HG03097 (cell line): ENCODE results near the gene HOXB1.
A peak's percentile ranks its signal among the peaks of the same experiment; 100 is the strongest.
"Not testable (repeated sequence)": the region's sequence is repeated elsewhere in the genome, so short reads cannot be mapped to it uniquely, and the experiment has no call there.

ENCODE experiments used
- ATAC-seq: cut with Tn5 transposase; IDR thresholded peaks from one replicate; pipeline ENCODE4 v1.9.1; 2021; ENCODE audit not compliant: unreplicated experiment, low FRiP score

The HOXB1 gene

DNA sequence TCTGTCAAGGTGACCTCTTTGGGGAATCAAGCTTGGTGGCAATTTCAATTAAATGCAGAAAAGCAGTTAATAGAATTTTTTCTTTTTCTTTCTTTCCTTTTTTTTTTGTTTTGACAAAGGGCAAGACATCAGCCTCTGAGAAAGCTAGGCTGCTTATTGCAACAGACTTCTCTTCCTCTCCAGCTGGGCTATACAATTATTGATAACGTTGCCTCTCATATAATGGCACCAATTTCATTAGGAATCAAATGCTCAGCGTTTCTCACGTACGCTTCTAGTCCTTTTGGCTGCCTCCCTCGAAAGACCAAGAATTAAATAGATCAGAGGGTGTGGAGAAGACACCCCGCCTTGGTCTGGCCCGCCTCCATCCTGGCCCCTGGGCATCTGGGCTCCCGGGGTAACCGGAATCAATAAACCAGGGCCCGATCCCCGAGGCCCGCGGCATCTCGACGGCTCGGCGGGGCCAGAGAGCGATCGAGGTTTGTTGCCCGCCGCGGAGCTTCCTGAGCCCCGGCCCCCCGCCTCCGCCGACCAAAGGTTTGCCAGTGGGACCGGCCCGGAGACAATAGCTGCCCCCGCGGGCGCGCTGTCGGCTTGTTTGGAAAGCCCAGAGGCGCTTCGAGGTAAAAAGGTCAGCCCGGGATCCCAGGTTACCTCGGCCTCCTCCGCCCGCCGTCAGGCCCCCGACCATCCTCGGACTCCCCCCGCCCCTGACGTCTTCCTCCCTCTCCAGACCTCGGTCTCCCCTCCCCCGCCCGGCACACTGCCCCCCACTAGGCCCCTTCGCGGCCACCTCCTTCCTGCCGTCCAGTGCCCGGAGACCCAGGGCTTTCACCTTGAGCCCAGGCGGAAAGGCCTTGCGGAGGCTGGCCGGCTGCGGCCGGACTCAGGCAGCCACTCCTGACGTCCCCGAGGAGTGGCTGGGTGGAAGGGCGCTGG lies 3.9 kb downstream of the HOXB1 start:
- ATAC-seq = no peak

DNA sequence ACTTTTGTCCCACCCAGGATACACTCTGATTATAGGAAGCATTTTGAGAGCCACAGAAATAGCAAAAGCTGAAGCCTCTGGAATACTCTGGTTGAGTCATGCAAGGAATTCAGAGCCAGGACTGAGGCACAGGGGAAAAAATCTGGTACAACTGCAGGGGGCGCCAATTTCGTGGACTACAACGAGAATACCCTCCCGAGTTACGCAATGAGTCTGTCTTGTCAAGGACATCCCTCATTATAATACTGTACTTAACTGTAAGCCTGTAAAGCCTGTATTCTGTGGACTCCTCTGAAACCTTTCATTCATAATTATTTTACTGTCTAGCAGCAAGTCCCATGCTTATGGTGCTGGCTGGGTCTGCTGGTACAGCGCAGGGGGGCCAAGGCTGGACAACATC lies 7.8 kb downstream of the HOXB1 start:
- no peak for ATAC-seq

DNA sequence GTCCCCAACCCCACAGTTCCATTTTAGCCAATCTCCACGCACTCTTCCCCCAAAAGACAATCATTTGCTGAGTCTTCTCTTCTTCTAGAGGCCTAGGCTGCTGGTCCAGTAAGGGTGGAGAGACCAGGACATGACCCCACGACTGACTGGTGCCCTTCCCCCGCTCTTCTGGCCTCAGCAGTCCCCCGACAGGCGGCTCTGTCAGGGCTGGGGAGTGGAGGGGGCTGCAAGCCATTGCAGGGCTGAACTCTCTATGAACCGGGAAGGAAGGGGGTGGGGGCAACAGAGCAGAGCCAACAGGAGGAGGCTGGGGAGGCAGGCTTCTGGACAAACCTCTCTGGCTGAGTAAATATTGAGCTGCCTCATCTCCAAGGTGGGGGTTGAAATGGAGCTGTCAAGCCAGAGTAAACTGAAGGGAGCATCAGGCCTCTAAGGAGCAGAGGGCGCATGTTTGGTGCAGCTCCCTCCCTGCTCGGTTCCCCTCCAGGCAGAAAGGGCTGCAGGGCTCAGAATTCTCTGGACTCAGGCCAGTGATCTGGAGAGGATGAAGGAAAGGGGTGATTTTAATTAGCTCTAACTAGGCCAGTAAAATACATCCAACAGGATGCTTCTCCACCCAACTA lies 8.7 kb downstream of the HOXB1 start:
- ATAC-seq = no peak

DNA sequence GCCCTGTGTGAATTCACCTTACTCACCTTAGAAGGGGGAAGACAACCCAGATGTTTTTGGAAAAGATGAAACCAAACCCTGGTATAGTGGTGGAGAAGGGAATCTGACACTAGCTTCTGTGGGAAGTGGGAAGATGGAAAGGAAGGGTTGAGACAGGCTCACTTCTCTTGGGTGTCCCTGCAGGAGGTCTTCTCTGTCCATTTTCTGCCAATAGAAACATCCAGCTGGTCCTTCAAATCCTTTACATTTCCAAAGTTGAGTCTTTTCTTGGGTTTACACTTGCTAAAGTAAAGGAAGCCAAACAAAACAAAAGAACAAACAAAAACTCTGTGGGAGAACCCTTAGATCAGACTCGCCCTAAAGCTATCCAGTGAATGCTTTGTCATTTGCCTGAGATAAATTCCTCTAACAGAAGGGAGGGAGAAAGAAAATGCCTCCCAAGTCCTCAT lies 10.2 kb downstream of the HOXB1 start:
- ATAC-seq = no peak

DNA sequence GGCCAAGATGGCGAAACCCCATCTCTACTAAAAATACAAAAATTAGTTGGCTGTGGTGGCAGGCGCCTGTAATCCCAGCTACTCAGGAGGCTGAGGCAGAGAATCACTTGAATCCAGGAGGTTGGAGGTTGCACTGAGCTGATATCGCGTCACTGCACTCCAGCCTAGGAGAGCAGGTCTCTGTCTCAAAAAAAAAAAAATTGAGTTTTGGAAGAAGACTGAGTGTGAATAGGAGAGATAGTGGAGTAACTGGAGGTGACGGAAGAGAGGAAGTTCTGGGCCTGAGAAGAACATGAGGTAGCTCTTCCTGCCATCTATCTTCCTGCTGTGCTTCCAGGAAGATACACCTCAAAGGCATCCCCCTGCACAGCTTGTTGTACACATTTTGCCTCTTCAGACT lies 11.4 kb downstream of the HOXB1 start:
- ATAC-seq = no peak

DNA sequence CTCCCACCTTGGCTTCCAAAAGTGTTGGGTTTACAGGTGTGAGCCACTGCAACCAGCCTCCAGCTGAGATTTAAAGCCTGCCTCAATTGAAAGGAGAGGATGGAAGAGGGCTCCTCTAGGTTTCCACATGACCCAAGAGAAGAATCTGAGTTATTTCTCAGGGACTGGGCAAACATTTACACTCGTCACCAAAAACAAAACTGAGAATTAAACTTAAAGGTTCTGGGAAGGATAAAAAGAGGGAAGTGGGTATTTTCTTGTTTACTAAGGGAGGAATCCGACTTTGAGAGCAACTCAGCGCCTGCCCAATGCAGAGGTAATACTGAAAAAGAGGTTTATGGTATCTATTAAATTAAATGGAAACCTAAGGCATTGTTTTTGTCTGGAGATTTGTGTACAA lies 13.3 kb downstream of the HOXB1 start:
- no peak for ATAC-seq

DNA sequence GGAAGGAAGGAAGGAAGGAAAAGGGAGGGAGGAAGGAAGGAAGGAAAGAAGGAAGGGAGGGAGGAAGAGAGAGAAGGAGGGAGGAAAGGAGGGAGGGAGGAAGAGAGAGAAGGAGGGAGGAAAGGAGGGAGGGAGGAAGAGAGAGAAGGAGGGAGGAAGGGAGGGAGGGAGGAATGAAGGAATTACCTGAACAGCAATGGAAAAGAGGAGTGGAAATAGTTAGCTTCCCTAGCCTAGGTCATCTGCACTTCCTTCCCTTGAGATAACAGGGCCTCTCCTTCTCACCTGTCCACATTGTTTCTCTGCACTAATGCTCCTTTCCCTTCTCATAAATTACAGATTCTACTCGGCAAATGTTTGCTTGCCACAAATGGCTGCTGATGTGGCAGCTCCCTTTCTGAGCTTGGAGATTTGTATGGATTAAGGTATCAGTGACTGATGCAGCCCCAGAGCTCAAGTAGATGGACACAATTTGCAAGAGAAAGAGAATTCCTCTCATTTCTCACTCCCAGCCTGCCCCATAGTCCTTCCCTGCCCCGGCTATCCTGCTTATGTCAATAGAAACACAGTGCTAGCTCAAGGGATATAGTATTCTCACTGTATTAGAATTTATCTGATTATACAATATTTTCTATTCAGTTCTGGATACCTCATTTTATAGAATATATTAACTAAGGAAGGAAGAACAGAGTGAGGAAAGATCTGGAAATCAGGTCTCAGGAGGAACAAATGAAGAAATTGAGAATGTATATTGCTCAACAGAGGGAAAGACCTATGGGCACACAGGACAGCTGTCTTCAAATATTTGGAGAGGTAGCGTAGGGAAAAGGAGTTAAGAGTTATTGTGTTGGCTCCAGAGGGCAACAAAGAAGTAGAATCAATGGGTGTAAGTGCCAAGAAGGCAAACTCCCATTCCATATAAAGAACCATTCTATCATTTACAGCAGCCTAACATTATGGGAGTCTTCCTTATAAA lies 14.6 kb downstream of the HOXB1 start:
- ATAC-seq = no peak

DNA sequence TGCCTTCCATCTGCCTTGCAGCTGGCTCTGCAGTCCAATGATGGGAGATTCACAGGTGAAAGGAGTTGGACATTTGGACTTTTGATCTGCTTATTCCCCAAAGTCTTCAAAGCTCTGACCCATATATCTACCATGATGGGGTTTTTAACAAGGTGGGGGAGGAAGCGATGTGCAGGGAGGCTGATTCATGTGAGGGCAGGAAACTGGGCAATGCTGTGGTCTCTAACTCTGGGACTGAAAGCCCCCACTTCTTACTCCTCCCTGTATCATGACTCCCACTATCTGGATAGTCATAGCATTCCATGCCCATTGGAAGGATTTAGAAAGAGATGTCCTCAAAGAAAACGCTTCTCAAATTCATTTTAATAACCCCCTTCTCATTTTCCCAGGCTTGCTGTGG lies 16.3 kb downstream of the HOXB1 start:
- ATAC-seq = no peak

DNA sequence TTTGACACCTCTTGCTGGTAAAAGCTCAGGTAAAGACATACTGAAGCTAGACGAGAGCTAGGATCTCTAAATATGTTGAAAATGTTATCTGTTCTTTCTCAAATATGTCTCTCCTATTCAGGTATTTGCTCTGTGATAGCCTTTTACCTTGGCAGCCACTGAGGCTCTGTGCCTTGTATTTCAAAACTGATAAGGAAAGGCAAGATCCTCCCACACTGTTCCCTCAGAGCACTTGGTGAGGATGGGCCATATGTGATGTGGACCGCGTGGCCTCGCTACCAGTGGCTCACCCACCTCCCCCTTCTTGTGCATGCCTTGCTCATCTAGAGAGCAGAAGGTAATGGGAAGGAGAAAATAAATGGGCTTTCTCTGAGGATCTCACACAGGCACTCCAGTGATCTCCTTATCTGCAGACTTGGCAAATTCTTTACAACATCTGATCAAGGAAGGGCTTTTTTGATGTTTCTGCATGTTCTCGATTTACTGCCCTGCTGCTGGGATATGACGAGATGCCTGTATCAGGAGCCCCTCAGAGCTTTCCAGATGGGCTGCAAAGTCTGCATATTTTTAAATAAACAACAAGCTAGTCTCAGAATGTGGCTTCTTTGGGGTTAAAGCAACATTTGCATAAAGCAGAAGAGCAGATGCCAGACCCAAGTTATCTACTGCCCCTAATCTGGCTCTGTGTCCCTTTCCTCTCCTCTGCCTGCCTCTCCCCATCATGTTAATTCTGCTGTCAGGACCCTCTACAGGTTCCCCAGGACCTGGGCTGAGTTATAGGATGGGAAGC lies 16.9 kb downstream of the HOXB1 start:
- no peak for ATAC-seq

DNA sequence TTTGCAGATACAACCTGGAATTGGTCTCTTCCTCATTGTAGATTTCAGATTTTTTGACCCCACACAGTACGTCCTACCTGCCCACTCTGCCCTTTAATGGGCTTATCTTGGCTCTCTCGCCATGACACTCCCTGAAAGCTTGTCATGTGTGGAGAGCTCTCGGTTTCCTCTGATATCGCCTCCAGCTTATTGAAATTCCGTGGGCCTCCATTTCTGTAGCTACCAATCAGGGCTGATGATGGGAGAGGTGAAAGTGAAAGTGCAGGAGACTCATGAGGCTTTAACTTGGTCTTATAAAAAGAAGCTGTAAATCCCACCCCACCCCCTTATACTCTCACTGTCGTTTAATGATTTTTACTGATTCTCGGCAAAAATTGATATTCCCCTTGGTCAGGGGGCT lies 17.7 kb downstream of the HOXB1 start:
- no peak for ATAC-seq

DNA sequence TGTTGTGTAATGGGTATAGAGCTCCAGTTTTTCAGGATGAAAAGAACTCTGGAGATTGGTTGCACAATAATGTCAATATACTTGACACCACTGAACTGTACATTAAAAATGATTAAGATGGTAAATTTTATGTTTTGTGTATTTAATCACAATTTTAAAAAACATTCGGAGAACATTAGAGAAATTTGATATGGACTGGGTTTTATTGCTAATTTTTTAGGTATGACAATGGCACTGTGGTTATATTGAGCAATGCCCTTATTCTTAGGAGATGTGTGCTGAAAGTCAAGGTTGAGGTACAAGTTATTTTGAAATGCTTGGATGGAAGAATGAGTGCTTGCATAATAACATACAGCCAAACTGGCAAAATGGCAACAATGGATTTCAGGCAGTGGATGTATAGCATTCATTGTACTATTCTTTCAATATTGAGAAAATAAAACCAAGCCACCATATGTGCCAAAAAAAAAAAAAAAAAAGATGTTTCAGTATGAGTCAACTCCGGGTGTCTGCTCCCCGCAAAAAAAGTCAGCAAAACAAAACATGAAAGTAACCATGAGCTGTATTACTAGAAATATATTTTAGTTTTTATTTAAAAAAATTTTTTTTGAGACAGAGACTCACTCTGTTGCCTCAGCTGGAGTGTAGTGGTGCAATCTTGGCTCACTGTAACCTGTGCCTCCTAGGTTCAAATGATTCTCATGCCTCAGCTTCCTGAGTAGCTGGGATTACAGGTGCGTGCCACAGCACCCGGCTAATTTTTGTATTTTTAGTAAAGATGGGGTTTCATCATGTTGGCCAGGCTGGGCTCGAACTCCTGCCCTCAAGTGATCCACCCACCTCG lies 19.8 kb downstream of the HOXB1 start:
- no peak for ATAC-seq

DNA sequence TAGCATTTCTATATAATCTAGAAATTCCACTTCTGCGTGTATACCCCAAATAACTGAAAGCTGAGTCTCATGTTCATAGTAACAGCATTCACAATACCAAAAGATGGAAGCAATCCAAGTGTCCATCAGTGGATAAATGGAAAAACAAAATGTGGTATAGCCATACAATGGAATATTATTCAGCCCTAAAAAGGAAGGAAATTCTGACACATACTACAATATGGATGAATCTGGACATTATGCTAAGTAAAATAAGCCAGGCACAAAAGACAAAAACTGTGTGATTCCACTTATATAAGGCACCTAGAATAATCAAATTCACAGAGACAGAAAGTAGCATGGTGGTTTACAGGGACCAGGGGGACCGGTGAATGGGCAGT lies 20.4 kb downstream of the HOXB1 start:
- no peak for ATAC-seq

DNA sequence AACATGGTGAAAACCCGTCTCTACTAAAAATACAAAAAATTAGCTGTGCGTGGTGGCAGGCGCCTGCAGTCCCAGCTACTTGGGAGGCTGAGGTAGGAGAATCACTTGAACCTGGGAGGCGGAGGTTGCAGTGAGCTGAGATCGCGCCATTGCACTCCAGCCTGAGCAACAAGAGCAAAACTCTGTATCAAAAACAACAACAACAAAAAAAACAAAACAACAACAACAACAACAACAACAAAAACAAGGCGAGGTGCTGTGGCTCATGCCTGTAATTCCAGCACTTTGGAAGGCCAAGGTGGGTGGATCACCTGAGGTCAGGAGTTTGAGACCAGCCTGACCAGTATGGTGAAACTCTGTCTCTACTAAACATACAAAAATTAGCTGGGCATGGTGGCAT lies 21.1 kb downstream of the HOXB1 start:
- not testable (repeated sequence) for ATAC-seq

DNA sequence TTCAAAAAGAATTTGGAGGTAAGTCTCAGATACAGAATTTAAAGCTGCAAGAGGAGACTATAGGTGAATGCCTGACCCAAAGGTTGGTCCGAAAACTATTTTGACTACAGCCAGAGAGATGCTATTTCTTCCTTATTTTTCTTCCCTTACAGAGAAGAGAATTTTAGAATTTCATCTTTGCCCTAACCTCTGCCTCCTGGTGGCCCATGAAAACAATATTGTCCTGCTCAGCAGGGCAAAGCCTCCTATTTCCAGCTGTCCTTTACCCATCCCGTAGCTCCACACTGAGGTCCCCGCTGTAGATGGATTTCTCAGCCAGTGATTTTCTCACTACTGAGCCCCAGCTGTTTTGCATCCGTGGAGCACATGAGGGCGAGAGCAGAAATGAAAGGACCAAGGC lies 24.6 kb downstream of the HOXB1 start:
- ATAC-seq = no peak

DNA sequence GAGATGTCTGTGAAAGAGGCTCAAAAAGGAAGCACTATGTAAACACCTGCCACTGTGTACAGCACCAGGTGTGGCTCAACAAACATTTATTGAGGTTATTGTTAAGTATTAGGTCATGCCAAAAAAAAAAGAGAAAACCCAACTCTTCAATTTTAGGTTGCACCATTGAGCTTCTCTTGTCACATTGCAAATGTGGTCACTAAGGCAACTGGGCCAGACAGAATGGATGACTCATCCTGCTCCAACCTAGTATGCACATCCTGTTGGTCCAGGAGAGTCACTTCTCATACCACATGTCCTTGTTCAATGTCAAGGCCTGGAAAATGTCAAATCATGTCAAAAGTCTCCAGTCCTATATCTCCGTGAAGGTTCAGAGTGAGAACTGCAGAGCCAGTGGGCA lies 25.0 kb downstream of the HOXB1 start:
- peak; percentile 69 for ATAC-seq

DNA sequence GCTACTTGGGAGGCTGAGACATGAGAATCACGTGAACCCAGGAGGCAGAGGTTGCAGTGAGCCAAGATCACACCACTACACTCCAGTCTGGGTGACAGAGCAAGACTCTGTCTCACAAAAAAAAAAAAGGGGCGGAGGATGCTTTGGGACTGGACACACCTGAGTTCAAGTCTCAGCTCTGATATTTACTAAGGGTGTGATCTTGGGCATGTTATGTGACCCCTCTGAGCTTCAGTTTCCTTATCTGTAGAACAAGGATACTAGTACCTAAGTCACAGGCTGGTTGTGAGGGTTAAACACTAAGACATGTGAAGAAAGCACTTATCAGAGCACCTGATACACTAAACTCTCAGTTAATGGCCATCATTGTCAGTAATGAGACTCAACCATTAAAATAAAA lies 25.9 kb downstream of the HOXB1 start:
- no peak for ATAC-seq

DNA sequence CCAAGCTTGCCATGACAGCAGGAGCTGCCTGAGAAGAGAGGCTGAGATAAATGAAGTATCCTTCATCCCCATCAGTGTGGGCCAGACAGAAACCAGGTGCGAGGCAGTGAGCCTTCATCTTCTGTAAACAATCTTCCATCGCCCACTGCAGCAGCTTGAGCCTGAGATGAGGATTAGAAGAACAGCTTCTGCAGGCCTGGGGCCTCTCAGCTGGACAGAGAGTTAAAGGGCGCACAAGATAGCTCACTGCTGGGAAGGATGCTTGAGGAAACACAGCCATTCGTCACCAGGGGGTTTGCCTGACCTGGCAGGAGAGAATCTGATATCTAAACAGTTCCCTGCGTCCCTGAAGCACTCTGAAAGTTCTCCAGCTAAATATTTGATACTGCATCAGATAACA lies 27.1 kb downstream of the HOXB1 start:
- ATAC-seq = no peak

DNA sequence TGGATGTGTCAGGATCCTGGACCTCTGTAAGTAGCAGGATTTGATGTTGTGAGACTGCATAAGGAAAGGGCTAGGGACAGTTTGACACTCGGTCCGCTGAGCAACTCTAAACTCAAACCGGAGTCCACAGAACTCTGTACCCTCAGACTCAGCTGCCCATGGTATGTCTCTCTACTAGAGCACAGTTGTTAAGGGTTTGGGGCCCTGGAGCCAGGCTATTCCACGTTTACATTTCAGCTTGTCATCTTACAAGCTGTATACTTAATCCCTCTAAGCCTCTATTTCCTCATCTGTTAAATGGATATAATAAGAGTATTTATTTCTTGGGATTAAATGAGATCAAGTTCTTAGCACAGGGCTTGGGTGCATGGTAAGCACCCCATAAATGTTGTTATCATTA lies 27.9 kb downstream of the HOXB1 start:
- ATAC-seq = no peak

DNA sequence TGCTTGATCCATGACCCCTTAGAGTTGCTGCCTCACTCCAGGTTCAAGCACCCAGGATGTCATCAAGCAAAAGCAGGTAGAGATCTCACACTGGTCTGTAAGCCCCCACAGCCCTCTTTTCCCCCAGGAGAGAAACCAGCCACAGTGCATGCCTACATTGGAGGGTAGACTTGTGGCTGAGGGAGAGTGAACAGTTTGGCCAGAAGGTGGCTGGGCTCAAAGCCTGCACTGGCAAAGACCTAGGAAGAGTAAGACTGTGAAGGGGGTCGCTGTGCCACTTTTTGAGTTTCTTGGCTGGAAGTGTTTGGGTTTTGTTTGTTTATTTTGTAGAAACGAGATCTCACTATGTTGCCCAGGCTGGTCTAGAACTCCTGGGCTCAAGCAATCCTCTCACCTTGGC lies 28.5 kb downstream of the HOXB1 start:
- no peak for ATAC-seq
